Measurements from ENCODE around the gene HSBP1L1.

The HSBP1L1 gene

GRCh38 chr18:79939096-79939495 lies 25.3 kb upstream of the HSBP1L1 start:
- H3K36me3 ChIP-seq: no peaks in the 10 kb centered on the region
- H3K4me1 ChIP-seq: no peaks in the 10 kb centered on the region
- H3K4me3 ChIP-seq (ENCODE audit: low read depth, low read length): no peak overlapping the region
- H3K9me3 ChIP-seq: no peaks in the 10 kb centered on the region
- H3K27me3 ChIP-seq: no peaks in the 10 kb centered on the region
- DNase-seq: no peak
- TF ChIP-seq, protein P1, sequence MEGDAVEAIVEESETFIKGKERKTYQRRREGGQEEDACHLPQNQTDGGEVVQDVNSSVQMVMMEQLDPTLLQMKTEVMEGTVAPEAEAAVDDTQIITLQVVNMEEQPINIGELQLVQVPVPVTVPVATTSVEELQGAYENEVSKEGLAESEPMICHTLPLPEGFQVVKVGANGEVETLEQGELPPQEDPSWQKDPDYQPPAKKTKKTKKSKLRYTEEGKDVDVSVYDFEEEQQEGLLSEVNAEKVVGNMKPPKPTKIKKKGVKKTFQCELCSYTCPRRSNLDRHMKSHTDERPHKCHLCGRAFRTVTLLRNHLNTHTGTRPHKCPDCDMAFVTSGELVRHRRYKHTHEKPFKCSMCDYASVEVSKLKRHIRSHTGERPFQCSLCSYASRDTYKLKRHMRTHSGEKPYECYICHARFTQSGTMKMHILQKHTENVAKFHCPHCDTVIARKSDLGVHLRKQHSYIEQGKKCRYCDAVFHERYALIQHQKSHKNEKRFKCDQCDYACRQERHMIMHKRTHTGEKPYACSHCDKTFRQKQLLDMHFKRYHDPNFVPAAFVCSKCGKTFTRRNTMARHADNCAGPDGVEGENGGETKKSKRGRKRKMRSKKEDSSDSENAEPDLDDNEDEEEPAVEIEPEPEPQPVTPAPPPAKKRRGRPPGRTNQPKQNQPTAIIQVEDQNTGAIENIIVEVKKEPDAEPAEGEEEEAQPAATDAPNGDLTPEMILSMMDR (IDR thresholded peaks at IDR 0.05; ENCODE audit: low read depth, low read length): no peak

- no peaks in the 10 kb centered on the region for H3K36me3 ChIP-seq
- no peaks in the 10 kb centered on the region for H3K4me1 ChIP-seq
- DNase-seq: no peak
- TF ChIP-seq, protein P1 (IDR thresholded peaks at IDR 0.05; ENCODE audit: low read depth, low read length): no peak
- H3K9me3 ChIP-seq: no peaks in the 10 kb centered on the region
- no peaks in the 10 kb centered on the region for H3K27me3 ChIP-seq
- no peak overlapping the region for H3K4me3 ChIP-seq (ENCODE audit: low read depth, low read length)
Measured at GRCh38 chr18:79940126-79940813, 24.2 kb upstream of the HSBP1L1 start.

GRCh38 chr18:79940814-79941472 lies 23.5 kb upstream of the HSBP1L1 start:
- TF ChIP-seq, protein P1 (IDR thresholded peaks at IDR 0.05; ENCODE audit: low read depth, low read length): no peak
- H3K27me3 ChIP-seq: no peaks in the 10 kb centered on the region

DNA sequence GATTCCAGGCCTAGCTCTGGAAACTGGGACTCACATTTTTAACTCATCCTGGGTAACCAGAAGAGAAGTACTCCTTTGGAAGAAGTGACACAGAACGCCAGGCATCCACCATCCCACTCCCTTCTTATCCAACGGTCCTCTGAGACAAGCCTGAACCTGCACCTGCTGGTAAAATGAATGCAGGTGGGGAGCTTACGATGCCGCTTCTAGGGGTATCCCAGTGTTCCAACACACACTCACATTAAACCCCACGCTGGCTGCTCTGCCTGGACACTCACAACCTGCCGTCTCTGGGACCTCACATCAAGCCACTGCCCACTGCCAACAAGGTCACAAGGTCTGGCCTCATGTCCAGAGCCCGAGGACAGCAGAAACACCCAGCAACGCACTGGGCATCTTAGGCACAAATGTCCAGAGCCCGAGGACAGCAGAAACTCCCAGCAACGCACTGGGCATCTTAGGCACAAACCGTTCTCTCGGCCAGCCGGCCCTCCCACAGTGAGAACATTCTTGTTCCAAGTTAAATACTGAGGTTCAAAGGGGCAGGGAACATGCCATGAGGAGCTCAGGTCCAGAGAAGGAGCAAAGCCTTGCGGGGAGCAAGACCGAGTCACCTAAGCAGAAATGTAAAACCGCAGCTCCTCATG lies 22.8 kb upstream of the HSBP1L1 start:
- H3K27me3 ChIP-seq: no peaks in the 10 kb centered on the region
- no peak for DNase-seq
- H3K9me3 ChIP-seq: no peaks in the 10 kb centered on the region
- TF ChIP-seq, protein P1 (IDR thresholded peaks at IDR 0.05; ENCODE audit: low read depth, low read length): no peak
- H3K4me1 ChIP-seq: no peaks in the 10 kb centered on the region
- H3K4me3 ChIP-seq (ENCODE audit: low read depth, low read length): no peak overlapping the region
- no peaks in the 10 kb centered on the region for H3K36me3 ChIP-seq

More at GRCh38 chr18:79940814-79941472, 23.5 kb upstream of the HSBP1L1 start:
- no peaks in the 10 kb centered on the region for H3K9me3 ChIP-seq
- no peak overlapping the region for H3K4me3 ChIP-seq (ENCODE audit: low read depth, low read length)
- no peak for DNase-seq
- H3K36me3 ChIP-seq: no peaks in the 10 kb centered on the region
- H3K4me1 ChIP-seq: no peaks in the 10 kb centered on the region

GRCh38 chr18:79942211-79942610 lies 22.2 kb upstream of the HSBP1L1 start:
- H3K27me3 ChIP-seq: no peaks in the 10 kb centered on the region
- TF ChIP-seq, protein P1 (IDR thresholded peaks at IDR 0.05; ENCODE audit: low read depth, low read length): no peak
- no peaks in the 10 kb centered on the region for H3K36me3 ChIP-seq
- no peaks in the 10 kb centered on the region for H3K4me1 ChIP-seq
- no peaks in the 10 kb centered on the region for H3K9me3 ChIP-seq
- no peak overlapping the region for H3K4me3 ChIP-seq (ENCODE audit: low read depth, low read length)
- DNase-seq: no peak

All from BE2C (cell line).